ENCODE results near the gene SLC27A5.

DNA sequence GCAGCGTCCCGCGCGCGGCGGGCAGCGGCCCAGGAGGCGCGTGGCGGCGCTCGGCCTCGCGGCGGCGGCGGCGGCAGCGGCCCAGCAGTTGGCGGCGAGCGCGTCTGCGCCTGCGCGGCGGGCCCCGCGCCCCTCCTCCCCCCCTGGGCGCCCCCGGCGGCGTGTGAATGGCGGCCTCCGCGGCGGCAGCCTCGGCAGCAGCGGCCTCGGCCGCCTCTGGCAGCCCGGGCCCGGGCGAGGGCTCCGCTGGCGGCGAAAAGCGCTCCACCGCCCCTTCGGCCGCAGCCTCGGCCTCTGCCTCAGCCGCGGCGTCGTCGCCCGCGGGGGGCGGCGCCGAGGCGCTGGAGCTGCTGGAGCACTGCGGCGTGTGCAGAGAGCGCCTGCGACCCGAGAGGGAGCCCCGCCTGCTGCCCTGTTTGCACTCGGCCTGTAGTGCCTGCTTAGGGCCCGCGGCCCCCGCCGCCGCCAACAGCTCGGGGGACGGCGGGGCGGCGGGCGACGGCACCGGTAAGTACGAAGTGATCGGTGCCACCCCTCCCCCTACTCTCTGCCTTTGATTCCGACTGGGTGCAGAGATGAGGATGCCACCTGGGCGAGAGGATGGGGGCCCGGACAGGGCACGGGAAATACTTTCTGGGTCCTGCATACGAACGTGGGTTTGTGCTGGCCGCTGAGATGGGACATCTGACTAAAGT lies 32.9 kb upstream of the SLC27A5 start:
- no peak for TF ChIP-seq EZH2 (IDR thresholded peaks at IDR 0.05; ENCODE audit: borderline replicate concordance)
- TF ChIP-seq CTCF (IDR thresholded peaks at IDR 0.05; ENCODE audit: poor library complexity): no peak
- no peak for TF ChIP-seq EZH2phosphoT487 (IDR thresholded peaks at IDR 0.05; ENCODE audit: low read depth, severe bottlenecking, unreplicated experiment)

All from hepatocyte (in vitro differentiated cells).